Dermis lymphatic vessel endothelial cell (primary cell): ENCODE measurements around the gene ANKRD36. TPM values are rescaled to one million over a fixed set of nuclear protein-coding genes. Genes with fewer than 3 reads are reported as not detected.

Experiments
- total RNA-seq: library from RNA; depleted of rRNA; stranded (reverse); fragments of >200 nt; gene quantifications from 2 replicates; pipeline ENCODE4 v1.2.1, GENCODE V29; 2014

The ANKRD36 gene
- 29.5 and 36.1 TPM in 2 replicates for total RNA-seq

DNA sequence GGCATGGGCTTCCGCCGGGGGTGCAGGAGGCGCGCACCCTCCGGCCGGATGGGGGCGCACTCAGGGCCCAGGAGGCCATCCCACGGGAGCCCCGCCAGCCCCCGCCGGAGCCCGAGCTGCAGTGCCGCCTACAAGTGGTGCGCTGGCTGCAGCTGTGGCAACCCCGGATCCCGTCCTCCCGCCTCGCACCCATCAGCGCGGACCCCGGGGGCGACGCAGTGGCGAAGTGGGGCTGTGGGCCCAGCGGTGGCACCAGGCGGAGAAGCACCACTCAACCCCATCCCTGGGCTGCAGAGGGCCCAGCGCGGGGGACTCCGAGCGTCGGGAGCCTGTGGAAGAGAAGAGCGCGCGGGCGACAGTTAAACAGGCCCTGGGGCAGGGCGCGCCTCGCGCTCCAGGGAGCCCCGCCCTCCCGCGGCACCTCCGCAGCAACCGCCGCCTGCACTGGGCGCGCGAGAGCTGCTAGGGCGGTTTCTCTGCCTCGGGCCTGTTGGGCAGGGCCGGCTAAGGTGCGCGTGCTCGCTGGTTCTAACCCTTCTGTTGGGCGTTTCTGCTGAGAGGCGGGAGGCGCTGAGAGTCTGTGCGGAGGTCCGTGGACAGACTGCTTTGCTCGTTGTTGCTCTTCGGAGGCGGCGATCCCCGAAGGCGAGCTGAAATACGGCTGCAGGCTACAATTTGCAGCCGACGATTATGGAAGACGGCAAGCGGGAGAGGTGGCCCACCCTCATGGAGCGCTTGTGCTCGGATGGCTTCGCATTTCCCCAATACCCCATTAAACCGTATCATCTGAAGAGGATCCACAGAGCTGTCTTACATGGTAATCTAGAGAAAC, at the start of gene ANKRD36:
TSS of gene ANKRD36 (plus strand) at position 104 of the 832 bp plus-strand sequence. CDS start at position 691, 587 bp downstream.

DNA sequence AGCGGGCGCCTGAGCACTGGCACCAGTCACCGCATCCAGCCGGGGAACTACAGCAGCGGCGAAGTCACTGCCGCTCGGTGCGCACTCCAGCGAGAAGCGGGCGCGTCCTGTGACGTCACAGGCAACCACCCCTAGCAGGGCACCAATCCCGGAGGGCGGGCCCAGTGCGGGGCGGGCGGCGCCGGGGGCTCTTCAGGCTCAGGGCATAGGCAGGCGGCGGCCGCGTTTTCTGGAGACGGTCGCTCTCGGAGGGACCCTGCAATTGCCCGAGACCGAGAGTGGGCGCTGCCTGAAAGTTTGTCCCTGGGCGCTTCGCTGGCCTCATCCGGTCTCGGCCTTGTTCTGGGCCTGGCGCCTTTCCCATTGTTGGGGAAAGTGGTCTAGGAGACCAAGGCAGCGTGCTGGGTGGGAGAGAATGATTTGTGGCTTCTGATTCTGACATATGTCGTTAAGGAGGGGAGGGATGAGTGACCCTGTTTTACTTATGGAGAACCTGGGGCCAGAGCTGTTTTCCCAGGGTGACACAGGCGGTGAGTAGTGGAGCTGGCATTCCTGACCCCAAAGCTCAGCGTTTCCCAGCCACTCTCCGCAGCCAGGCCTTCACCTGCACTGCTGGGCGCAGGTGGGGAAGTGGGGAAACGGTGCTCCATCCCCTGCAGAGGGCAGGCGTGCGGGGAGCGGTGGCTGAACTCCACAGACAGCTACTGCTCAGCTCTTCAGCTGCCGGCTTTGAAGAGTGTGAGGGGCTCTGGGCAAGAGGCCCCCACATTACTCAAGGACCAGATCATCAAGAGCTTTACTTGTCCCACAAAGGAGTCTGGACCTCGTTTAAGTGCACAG, 18.0 kb upstream of the ANKRD36 start, which contains the start of gene FAHD2B:
TSS of gene FAHD2B (minus strand) at position 111 of the 840 bp plus-strand sequence. CDS start 3,176 bp downstream, outside the sequence.

Other genes with a start within 250 kb of the ANKRD36 start
- gene SEMA4C, start 243.1 kb upstream of the ANKRD36 start, total RNA-seq, result 24.2 and 50.0 TPM in 2 replicates
- gene FAM178B, start 126.6 kb upstream of the ANKRD36 start, total RNA-seq, result not detected in 2 replicates
- 5.4 and 8.6 TPM in 2 replicates for gene FAHD2B, start 18.3 kb upstream of the ANKRD36 start, total RNA-seq